Heart left ventricle (tissue), 13 donors: ENCODE data around the gene PCDHGA1.

Source experiments
- CTCF ChIP-seq, 12 donors: fragments of 200-600 bp; sonication (generic) in 4 of 12; IDR thresholded peaks; one replicate each; pipeline versions ENCODE4 v1.5.0 to v1.8.0; 2018 to 2022; ENCODE audit warnings: antibody characterized with exemption in 12 of 12, mild to moderate bottlenecking in 5 of 12
- POLR2A ChIP-seq, 2 donors: fragments of 450-650 bp; IDR thresholded peaks; one replicate each; pipeline ENCODE4 v1.6.1; 2017; ENCODE audit warnings: antibody characterized with exemption in 2 of 2, mild to moderate bottlenecking in 2 of 2, moderate library complexity in 2 of 2
- donor health status: ischemic (EF 13 %, LVEDD 7.1; RV severe dilation, severe dysfunction).
- donor health status: DM: no; HTN: yes; CAD: no.
- donor health status: DM: no; HTN: no; CAD: no.
- donor health status: ischemic (EF 25% LVEDD 6.9; RV normal size, moderate dysfunction).
- donor health status: ischemic (EF 25% LVEDD 5.7; RV mildly dilated, moderate dysfunction).
- donor health status: ischemic (EF 35%, LVEDD 5.7; RV mildly dilated, moderate dysfunction).
- donor health status: nonischemic (EF 11% LVEDD 7.7; RV severe dilation, severe dysfunction).
- donor health status: DM: yes; HTN: yes; CAD: no.
- donor health status: PGD.
- donor health status: ischemic (EF 29% LVEDD 5.4; RV normal size, mild dysfunction).
- donor health status: nonischemic (EF 23%, LVEDD 6.1; RV moderate dilation, normal function).

- TF ChIP-seq CTCF (IDR thresholded peaks at IDR 0.05), result no peak
- TF ChIP-seq POLR2A (IDR thresholded peaks at IDR 0.05), result no peak
Observed at GRCh38 chr5:141342773-141343172, 12.5 kb downstream of the PCDHGA1 start.
